ENCODE data around the gene POLRMT. TPM values are rescaled to one million over a fixed set of nuclear protein-coding genes. Genes with fewer than 3 reads are reported as not detected.

Gene POLRMT
- total and polyA plus RNA-seq, 4 donors: 16.0 to 41.4 (median 35.1) TPM

GRCh38 chr19:651114-651818, 17.9 kb upstream of the POLRMT start:
- Histone ChIP-seq H3K36me3 (ENCODE audit: control insufficient read depth in 4 of 4, insufficient read depth in 3 of 4, low read depth in 1 of 4, low read length in 3 of 4) (peaks cover 6 to 59% (median 26%) of the 10 kb centered on the region in 4 donors), H3K9me3 (ENCODE audit: control insufficient read depth in 4 of 4, low read length in 3 of 4) (no peaks in the 10 kb centered on the region), H3K4me3 (ENCODE audit: low read depth in 1 of 3, low read length in 3 of 3) (no peak overlapping the region), H3K9ac (ENCODE audit: low read depth in 1 of 2, low read length in 2 of 2) (no peak overlapping the region), H3K27ac (ENCODE audit: low read depth in 1 of 2, low read length in 2 of 2) (no peak overlapping the region), H3K27me3 (ENCODE audit: control insufficient read depth in 4 of 4, insufficient read depth in 4 of 4, low read length in 3 of 4) (no peaks in the 10 kb centered on the region), H3K4me1 (ENCODE audit: control insufficient read depth in 4 of 4, insufficient read depth in 4 of 4, low read length in 3 of 4) (peaks cover 0 to 3% (median 2%) of the 10 kb centered on the region in 4 donors)
- TF ChIP-seq ZBTB33 (IDR thresholded peaks at IDR 0.05) (no peak), RXRA (IDR thresholded peaks at IDR 0.05) (no peak), GABPA (IDR thresholded peaks at IDR 0.05 in 1 of 2, conservative IDR thresholded peaks at IDR 0.05 in 1 of 2) (no peak), HNF4G (IDR thresholded peaks at IDR 0.05) (no peak), FOXA2 (IDR thresholded peaks at IDR 0.05) (no peak), NR2F2 (IDR thresholded peaks at IDR 0.05) (no peak), FOXA1 (IDR thresholded peaks at IDR 0.05) (no peak), HNF4A (conservative IDR thresholded peaks at IDR 0.05) (no peak)
- no peak for DNase-seq (ENCODE audit: low spot score)
- WGBS: 98% methylated on average over 58 of the region's 58 CpGs

GRCh38 chr19:650121-650520, 16.8 kb upstream of the POLRMT start:
- DNase-seq (ENCODE audit: low spot score): no peak
- Histone ChIP-seq H3K27me3 (ENCODE audit: control insufficient read depth in 4 of 4, insufficient read depth in 4 of 4, low read length in 3 of 4) (no peaks in the 10 kb centered on the region), H3K4me1 (ENCODE audit: control insufficient read depth in 4 of 4, insufficient read depth in 4 of 4, low read length in 3 of 4) (no peaks in the 10 kb centered on the region), H3K9me3 (ENCODE audit: control insufficient read depth in 4 of 4, low read length in 3 of 4) (no peaks in the 10 kb centered on the region), H3K36me3 (ENCODE audit: control insufficient read depth in 4 of 4, insufficient read depth in 3 of 4, low read depth in 1 of 4, low read length in 3 of 4) (peaks cover 6 to 65% (median 26%) of the 10 kb centered on the region in 4 donors), H3K9ac (ENCODE audit: low read depth in 1 of 2, low read length in 2 of 2) (no peak overlapping the region), H3K27ac (ENCODE audit: low read depth in 1 of 2, low read length in 2 of 2) (no peak overlapping the region), H3K4me3 (ENCODE audit: low read depth in 1 of 3, low read length in 3 of 3) (no peak overlapping the region)
- no peak for TF ChIP-seq HNF4G (IDR thresholded peaks at IDR 0.05)
- TF ChIP-seq RAD21 (IDR thresholded peaks at IDR 0.05): no peak
- TF ChIP-seq GABPA (IDR thresholded peaks at IDR 0.05 in 1 of 2, conservative IDR thresholded peaks at IDR 0.05 in 1 of 2): no peak
- no peak for TF ChIP-seq REST (IDR thresholded peaks at IDR 0.05)
- TF ChIP-seq ATF3 (IDR thresholded peaks at IDR 0.05): no peak
- no peak for TF ChIP-seq ZBTB33 (IDR thresholded peaks at IDR 0.05)
- TF ChIP-seq EGR1 (IDR thresholded peaks at IDR 0.05; ENCODE audit: low read depth in 2 of 2): no peak
- 95% methylated on average over 11 of the region's 11 CpGs for WGBS

Data from liver (tissue), 9 donors.